Left lung (tissue), 10 donors: ENCODE data around the gene MAD2L1. TPM values are rescaled to one million over a fixed set of nuclear protein-coding genes. Genes with fewer than 3 reads are reported as not detected.

ENCODE experiments used
- ATAC-seq: fragments of 200-7000 bp; cut with Tn5 transposase; one replicate; pipeline ENCODE4 v1.9.1; 2020; ENCODE audit warnings: moderate library complexity
- DNase-seq, 4 donors: peaks; one replicate each; pipeline ENCODE4 v3.0.0-alpha.2; 2013 to 2020
- H3K27ac ChIP-seq, 2 donors: fragments of 200-600 bp; sonication (generic) in 1 of 2; one replicate each; pipeline versions ENCODE4 v1.5.0 to v1.8.0; 2020 to 2021
- H3K27me3 ChIP-seq, 2 donors: fragments of 200-600 bp; sonication (generic) in 1 of 2; one replicate each; pipeline versions ENCODE4 v1.5.0 to v1.8.0; 2020 to 2021
- H3K36me3 ChIP-seq, 2 donors: fragments of 200-600 bp; sonication (generic) in 1 of 2; one replicate each; pipeline versions ENCODE4 v1.5.0 to v1.8.0; 2020 to 2021
- H3K4me1 ChIP-seq, 2 donors: fragments of 200-600 bp; one replicate each; pipeline ENCODE4 v1.8.0; 2021
- H3K4me3 ChIP-seq, 2 donors: fragments of 200-600 bp; sonication (generic) in 1 of 2; one replicate each; pipeline versions ENCODE4 v1.5.0 to v1.8.0; 2020 to 2021; ENCODE audit warnings: mild to moderate bottlenecking in 1 of 2
- H3K9me3 ChIP-seq, 2 donors: fragments of 200-600 bp; sonication (generic) in 1 of 2; one replicate each; pipeline versions ENCODE4 v1.5.0 to v1.8.0; 2020 to 2021
- CTCF ChIP-seq, 2 donors: fragments of 200-600 bp; sonication (generic) in 1 of 2; IDR thresholded peaks; one replicate each; pipeline versions ENCODE4 v1.5.0 to v1.8.0; 2021; ENCODE audit warnings: antibody characterized with exemption in 2 of 2
- intact Hi-C, 2 donors: fragments of 100-400 bp; cut with DNase I; formaldehyde crosslinking; loops; one replicate each; pipeline versions ENCODE4 v1.11.2 to v1.14.2; 2022
- polyA plus RNA-seq, 6 donors: library from polyadenylated mRNA; unstranded; fragments of 120-200 nt; gene quantifications; one replicate each; pipeline ENCODE4 v1.2.1, GENCODE V29; 2013; ENCODE audit not compliant: insufficient read length in 6 of 6
- total RNA-seq, 2 donors: library from RNA; stranded (reverse); fragmentation: NEBNext Ultra II Directional; extraction: Animal tissue kit (Norgen Biotek cat#: 25700); gene quantifications; one replicate each; pipeline ENCODE4 v1.2.1, GENCODE V29; 2021
- donor health status: DM: no; HTN: yes; CAD: no.
- donor health status: DM: no; HTN: no; CAD: no.

Gene MAD2L1
- total and polyA plus RNA-seq, 8 donors: 6.0 to 69.5 (median 36.2) TPM

GRCh38 chr4:120083152-120083551 lies 16.5 kb upstream of the MAD2L1 start:
- intact Hi-C loops: no loop called here
- Histone ChIP-seq H3K4me1 (no peaks in the 10 kb centered on the region), H3K27ac (no peak overlapping the region), H3K4me3 (no peak overlapping the region), H3K27me3 (no peaks in the 10 kb centered on the region), H3K36me3 (no peaks in the 10 kb centered on the region), H3K9me3 (peaks cover 0 to 6% of the 10 kb centered on the region in 2 donors)
- TF ChIP-seq CTCF (IDR thresholded peaks at IDR 0.05): no peak
- ATAC-seq: no peak
- no peak for DNase-seq

GRCh38 chr4:120082251-120082650 lies 15.6 kb upstream of the MAD2L1 start:
- Histone ChIP-seq H3K9me3 (no peaks in the 10 kb centered on the region), H3K4me1 (no peaks in the 10 kb centered on the region), H3K27ac (no peak overlapping the region), H3K36me3 (no peaks in the 10 kb centered on the region), H3K27me3 (no peaks in the 10 kb centered on the region), H3K4me3 (no peak overlapping the region)
- ATAC-seq: no peak
- TF ChIP-seq CTCF (IDR thresholded peaks at IDR 0.05): no peak
- DNase-seq: no peak
- intact Hi-C loops: no loop called here

DNA sequence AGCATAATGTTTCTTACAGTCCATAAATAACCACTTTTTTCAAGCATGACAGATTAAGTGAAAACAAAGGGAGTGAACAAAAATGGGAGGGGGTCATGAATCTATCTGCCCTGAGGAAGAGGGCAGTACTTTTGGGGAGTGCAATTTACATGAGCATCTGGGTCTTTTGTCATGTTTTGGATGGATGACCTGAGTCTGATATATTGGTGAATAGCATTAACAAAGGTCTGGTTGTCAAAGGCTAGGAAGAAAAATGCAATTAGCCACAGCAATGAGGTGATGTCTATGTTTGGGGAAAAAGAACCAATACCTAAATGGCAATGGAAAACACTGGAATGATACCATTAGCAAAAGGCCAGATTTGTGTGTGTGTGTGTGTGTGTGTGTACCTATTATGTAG lies 15.1 kb upstream of the MAD2L1 start:
- no peaks in the 10 kb centered on the region for H3K27me3 ChIP-seq
- no peak overlapping the region for H3K4me3 ChIP-seq
- no peak for DNase-seq
- no peaks in the 10 kb centered on the region for H3K4me1 ChIP-seq
- no peaks in the 10 kb centered on the region for H3K9me3 ChIP-seq
- no peaks in the 10 kb centered on the region for H3K36me3 ChIP-seq
- TF ChIP-seq CTCF (IDR thresholded peaks at IDR 0.05): no peak
- no peak overlapping the region for H3K27ac ChIP-seq
- intact Hi-C loops: no loop called here
- no peak for ATAC-seq

DNA sequence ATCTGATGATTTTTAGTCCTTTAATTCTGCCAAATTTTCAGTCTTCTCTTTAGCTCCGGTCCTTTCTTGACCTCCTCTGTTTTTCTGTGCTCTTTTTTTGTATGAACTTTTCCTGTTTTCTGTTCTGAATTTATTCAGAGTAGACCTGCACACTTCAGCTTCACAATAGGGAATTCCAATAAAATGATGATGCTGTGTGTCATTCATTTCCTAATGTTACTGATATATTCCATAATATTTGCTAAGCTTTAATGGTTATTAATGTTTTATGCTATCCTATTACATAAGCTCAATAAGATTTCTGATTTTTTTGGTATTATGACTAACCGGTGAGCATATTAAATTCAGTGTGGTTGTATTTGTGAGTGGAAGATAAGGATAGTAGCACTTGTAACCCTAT lies 13.9 kb upstream of the MAD2L1 start:
- DNase-seq (no peak), ATAC-seq (no peak)
- Histone ChIP-seq H3K27ac (no peak overlapping the region), H3K9me3 (no peaks in the 10 kb centered on the region), H3K4me1 (no peaks in the 10 kb centered on the region), H3K36me3 (no peaks in the 10 kb centered on the region), H3K27me3 (no peaks in the 10 kb centered on the region), H3K4me3 (no peak overlapping the region)
- intact Hi-C loops: no loop called here
- no peak for TF ChIP-seq CTCF (IDR thresholded peaks at IDR 0.05)

- DNase-seq: no peak
- intact Hi-C loops: no loop called here
- no peak for TF ChIP-seq CTCF (IDR thresholded peaks at IDR 0.05)
- H3K27me3 ChIP-seq: no peaks in the 10 kb centered on the region
- H3K4me1 ChIP-seq: no peaks in the 10 kb centered on the region
- H3K36me3 ChIP-seq: no peaks in the 10 kb centered on the region
- H3K4me3 ChIP-seq: no peak overlapping the region
- no peak for ATAC-seq
- H3K9me3 ChIP-seq: no peaks in the 10 kb centered on the region
- H3K27ac ChIP-seq: no peak overlapping the region
Measured at GRCh38 chr4:120079839-120080520, 13.3 kb upstream of the MAD2L1 start.
